ENCODE results near the gene TPRA1. TPM values are rescaled to one million over a fixed set of nuclear protein-coding genes. Genes with fewer than 3 reads are reported as not detected.
A peak's percentile ranks its signal among the peaks of the same experiment; 100 is the strongest.

Gene TPRA1
- total RNA-seq, 1 donor from 2014 or later = 38.4 TPM

DNA sequence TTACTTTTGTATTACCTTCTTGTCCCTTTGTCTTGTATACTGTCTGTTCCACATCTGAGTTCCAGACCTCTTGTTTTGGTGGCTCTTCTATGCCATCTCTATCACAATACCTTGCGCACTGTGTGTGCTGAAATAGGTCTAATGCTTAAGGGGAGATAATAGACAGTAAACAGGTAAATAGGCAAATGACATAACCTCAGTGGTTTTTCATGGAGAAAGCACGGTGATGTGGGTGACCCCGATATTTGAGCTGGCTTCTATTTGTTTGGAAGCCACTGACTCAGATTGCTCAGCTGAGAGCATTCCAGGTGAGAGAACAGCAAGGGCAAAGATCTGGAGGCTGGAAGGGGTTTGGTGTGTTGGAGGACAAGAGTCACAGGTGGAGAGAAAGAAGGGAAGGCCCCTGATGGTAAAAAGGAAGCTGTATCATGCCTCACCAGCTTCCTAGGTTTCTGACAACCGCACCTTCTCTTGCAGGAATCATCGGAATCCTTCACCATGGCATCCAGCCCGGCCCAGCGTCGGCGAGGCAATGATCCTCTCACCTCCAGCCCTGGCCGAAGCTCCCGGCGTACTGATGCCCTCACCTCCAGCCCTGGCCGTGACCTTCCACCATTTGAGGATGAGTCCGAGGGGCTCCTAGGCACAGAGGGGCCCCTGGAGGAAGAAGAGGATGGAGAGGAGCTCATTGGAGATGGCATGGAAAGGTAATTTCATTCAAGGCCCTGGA lies 8.5 kb upstream of the TPRA1 start:
- TF ChIP-seq, protein P1, sequence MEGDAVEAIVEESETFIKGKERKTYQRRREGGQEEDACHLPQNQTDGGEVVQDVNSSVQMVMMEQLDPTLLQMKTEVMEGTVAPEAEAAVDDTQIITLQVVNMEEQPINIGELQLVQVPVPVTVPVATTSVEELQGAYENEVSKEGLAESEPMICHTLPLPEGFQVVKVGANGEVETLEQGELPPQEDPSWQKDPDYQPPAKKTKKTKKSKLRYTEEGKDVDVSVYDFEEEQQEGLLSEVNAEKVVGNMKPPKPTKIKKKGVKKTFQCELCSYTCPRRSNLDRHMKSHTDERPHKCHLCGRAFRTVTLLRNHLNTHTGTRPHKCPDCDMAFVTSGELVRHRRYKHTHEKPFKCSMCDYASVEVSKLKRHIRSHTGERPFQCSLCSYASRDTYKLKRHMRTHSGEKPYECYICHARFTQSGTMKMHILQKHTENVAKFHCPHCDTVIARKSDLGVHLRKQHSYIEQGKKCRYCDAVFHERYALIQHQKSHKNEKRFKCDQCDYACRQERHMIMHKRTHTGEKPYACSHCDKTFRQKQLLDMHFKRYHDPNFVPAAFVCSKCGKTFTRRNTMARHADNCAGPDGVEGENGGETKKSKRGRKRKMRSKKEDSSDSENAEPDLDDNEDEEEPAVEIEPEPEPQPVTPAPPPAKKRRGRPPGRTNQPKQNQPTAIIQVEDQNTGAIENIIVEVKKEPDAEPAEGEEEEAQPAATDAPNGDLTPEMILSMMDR (IDR thresholded peaks at IDR 0.05; ENCODE audit: insufficient read depth, low read length, severe bottlenecking) = no peak
- H3K27me3 ChIP-seq (ENCODE audit: control insufficient read depth, insufficient read depth, low read length) = no peaks in the 10 kb centered on the region
- DNase-seq (ENCODE audit: low read depth) (no peak), FAIRE-seq (no peak)
- peak overlapping the region; percentile 55 for H3K4me3 ChIP-seq (ENCODE audit: low read depth, low read length)
- no peaks in the 10 kb centered on the region for H3K36me3 ChIP-seq (ENCODE audit: control insufficient read depth, insufficient read depth, low read length)

DNA sequence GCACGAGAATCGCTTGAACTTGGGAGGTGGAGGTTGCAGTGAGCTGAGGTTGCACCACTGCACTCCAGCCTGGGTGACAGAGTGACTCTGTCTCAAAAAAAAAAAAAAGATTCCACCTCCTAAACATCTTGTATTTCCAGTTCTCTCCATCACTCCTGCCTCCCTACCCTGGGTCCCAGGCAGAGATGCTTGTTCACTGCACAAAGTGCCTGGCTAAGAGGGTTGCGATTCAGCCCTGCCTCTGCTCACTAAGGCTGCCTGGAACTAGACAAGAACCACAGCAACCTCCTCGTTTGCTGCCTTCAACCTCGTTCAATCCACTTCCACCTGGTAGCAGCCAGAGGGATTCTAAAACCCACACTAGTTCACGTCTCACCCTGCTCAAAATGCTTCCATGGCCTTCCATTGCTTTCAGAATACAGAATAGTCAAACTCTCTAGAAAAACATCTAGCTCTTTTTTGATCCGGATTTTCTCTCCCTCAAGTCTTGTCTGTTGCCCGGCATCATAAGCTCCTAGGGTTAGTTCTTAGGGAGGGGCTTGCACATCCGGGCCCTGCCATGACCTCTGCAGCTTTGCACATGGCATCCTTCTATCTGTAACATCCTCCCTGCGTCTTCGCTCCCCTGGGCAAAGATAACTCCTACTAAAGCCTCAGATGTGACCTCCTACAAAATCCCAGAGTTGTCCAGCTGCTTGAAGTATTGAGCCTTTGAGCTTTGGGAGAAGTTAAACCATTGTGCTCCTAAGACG lies 6.7 kb upstream of the TPRA1 start:
- FAIRE-seq = no peak
- H3K4me3 ChIP-seq (ENCODE audit: low read depth, low read length) = no peak overlapping the region
- no peak for DNase-seq (ENCODE audit: low read depth)
- TF ChIP-seq, protein P1 (IDR thresholded peaks at IDR 0.05; ENCODE audit: insufficient read depth, low read length, severe bottlenecking) = no peak
- no peaks in the 10 kb centered on the region for H3K27me3 ChIP-seq (ENCODE audit: control insufficient read depth, insufficient read depth, low read length)
- no peaks in the 10 kb centered on the region for H3K36me3 ChIP-seq (ENCODE audit: control insufficient read depth, insufficient read depth, low read length)

DNA sequence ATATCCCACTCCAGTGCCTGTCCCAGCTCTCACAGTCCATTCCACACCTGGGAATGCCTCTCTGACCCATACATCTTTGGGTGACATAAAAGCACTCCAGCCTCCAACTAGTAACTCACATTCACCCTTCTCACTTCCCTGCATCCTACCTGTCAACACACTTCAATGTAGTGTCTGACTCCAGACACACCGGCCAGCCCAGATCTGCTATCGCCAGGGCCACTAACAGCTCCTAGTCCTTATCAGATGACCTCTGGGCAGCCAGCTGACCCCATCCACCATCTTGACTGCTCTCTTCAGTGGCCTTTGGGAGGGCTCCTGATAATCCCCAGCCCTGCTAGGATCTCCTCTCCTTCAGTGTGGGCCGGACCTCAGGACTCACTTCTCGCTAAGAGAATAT lies 4.8 kb upstream of the TPRA1 start:
- no peaks in the 10 kb centered on the region for H3K27me3 ChIP-seq (ENCODE audit: control insufficient read depth, insufficient read depth, low read length)
- FAIRE-seq (no peak), DNase-seq (ENCODE audit: low read depth) (no peak)
- TF ChIP-seq, protein P1 (IDR thresholded peaks at IDR 0.05; ENCODE audit: insufficient read depth, low read length, severe bottlenecking) = no peak
- H3K4me3 ChIP-seq (ENCODE audit: low read depth, low read length) = no peak overlapping the region
- H3K36me3 ChIP-seq (ENCODE audit: control insufficient read depth, insufficient read depth, low read length) = no peaks in the 10 kb centered on the region

DNA sequence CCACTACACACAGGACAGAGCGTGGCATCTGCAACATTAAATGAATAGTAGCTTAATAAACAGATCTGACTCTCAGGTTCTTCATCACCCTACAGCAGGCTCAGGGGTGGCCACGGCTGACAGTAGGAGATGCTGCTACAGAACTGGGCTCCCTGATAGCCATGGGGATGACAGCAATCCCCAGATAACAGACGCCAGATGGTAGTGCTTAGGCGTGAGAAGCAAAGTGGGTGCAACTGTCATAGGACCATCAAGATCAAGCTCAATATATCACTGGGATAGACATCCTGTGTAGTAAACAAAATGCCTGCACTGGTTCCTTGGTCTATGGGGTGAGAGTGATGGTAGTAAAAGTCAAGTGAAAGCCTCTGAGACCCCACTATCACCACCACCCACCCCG lies 2.6 kb upstream of the TPRA1 start:
- Histone ChIP-seq H3K36me3 (ENCODE audit: control insufficient read depth, insufficient read depth, low read length) (no peaks in the 10 kb centered on the region), H3K27me3 (ENCODE audit: control insufficient read depth, insufficient read depth, low read length) (no peaks in the 10 kb centered on the region), H3K4me3 (ENCODE audit: low read depth, low read length) (no peak overlapping the region)
- DNase-seq (ENCODE audit: low read depth) (no peak), FAIRE-seq (no peak)
- TF ChIP-seq, protein P1 (IDR thresholded peaks at IDR 0.05; ENCODE audit: insufficient read depth, low read length, severe bottlenecking) = no peak

DNA sequence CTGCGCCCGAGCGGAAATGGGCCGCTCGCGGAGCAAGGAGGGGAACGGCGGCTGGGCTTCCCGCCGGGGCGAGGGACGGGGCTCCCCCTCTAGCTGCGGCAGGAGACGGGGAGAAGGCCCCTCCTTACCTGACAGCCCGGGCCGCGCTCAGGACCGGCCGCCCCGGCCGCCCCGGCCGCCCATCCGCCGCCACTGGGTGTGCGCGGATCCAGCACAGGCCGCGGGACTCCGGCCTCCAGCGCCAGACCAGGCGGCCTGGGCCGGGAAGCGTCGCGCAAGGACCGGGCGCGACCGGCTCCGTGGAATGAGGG lies 296 bp downstream of the TPRA1 start:
- Histone ChIP-seq H3K27me3 (ENCODE audit: control insufficient read depth, insufficient read depth, low read length) (no peaks in the 10 kb centered on the region), H3K4me3 (ENCODE audit: low read depth, low read length) (peak overlapping the region; percentile 76), H3K36me3 (ENCODE audit: control insufficient read depth, insufficient read depth, low read length) (no peaks in the 10 kb centered on the region)
- TF ChIP-seq, protein P1 (IDR thresholded peaks at IDR 0.05; ENCODE audit: insufficient read depth, low read length, severe bottlenecking) = no peak
- DNase-seq (ENCODE audit: low read depth) (no peak), FAIRE-seq (no peak)

Measured in bronchial epithelial cell (primary cell).